ENCODE measurements around the gene EFNB3. TPM values are rescaled to one million over a fixed set of nuclear protein-coding genes. Genes with fewer than 3 reads are reported as not detected.
A peak's percentile ranks its signal among the peaks of the same experiment; 100 is the strongest.

Gene EFNB3
- total and polyA plus RNA-seq, 2 of the 13 experiments (the other 11 are each of a cell fraction or from before 2014, with no cell fraction given): 0.07 to 0.25 TPM

GRCh38 chr17:7686222-7687071, 18.6 kb upstream of the EFNB3 start (continued):
- TF ChIP-seq HMGXB4 (CRISPR knock-in tag; IDR thresholded peaks at IDR 0.05; ENCODE audit: borderline replicate concordance in 1 of 2, low read depth in 1 of 2): peak in 1 of 2 experiments; percentile 41; a peak in 2 of 4 replicates
- no peak; the same call in 1 of the 2 replicates for TF ChIP-seq ZNF704 (CRISPR knock-in tag; IDR thresholded peaks at IDR 0.05; ENCODE audit: borderline replicate concordance)
- peak; percentile 44; the same call in 1 of the 2 replicates for TF ChIP-seq ZNF317 (CRISPR knock-in tag; IDR thresholded peaks at IDR 0.05)
- TF ChIP-seq ZNF687 (CRISPR knock-in tag; IDR thresholded peaks at IDR 0.05): no peak; the same call in 1 of the 2 replicates
- peak; percentile 29; the same call in 1 of the 2 replicates for TF ChIP-seq PHF20 (CRISPR knock-in tag; IDR thresholded peaks at IDR 0.05)
- TF ChIP-seq ZNF773 (CRISPR knock-in tag; IDR thresholded peaks at IDR 0.05; ENCODE audit: borderline replicate concordance): 0 out of 2 replicates have a peak, but pooled peaks have one; percentile 47
- no peak for TF ChIP-seq ZNF556 (CRISPR knock-in tag; IDR thresholded peaks at IDR 0.05; ENCODE audit: borderline replicate concordance)
- TF ChIP-seq KDM5A (IDR thresholded peaks at IDR 0.05; ENCODE audit: borderline replicate concordance, low read length): peak; percentile 61
- 0 out of 2 replicates have a peak, but pooled peaks have one; percentile 39 for TF ChIP-seq MEIS1 (CRISPR knock-in tag; IDR thresholded peaks at IDR 0.05; ENCODE audit: borderline replicate concordance)

All from HepG2 (cell line).